Measurements from ENCODE around the gene JAKMIP2.
A peak's percentile ranks its signal among the peaks of the same experiment; 100 is the strongest.

Gene JAKMIP2

GRCh38 chr5:147786142-147786541 is 3.6 kb upstream of the JAKMIP2 start:
- no peak for DNase-seq

- no peak for DNase-seq
Measured at GRCh38 chr5:147784146-147784987, 1.8 kb upstream of the JAKMIP2 start.

DNA sequence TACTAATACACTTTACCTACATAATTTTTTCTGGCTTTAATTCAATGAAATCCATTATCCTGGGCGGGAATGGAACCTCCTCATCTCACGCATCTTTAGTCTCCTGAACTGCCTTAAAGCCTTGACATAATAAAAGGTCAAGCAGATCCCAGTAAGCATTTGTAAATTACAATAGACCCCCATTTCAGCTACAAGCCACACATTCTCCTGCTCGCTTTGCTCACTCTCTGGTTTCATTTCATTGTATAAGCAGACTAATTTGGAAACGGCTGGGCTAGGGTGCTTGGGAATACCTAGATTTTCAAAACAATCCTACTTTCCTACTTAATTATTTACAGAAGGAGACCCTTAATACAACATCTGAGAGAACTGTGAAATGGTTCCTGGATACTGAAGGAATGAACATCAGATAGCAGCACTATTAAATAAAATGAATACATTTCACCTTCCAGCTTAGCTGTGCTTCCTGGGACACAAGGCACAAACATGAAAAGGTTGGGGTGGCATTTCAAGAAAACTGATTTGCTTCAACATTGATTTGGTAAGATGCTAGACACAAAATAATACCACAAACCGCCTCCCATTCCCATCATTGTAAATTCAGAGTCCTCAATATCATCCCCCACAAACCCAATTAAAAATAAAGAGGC is 1.5 kb downstream of the JAKMIP2 start:
- DNase-seq = peak; percentile 8

DNA sequence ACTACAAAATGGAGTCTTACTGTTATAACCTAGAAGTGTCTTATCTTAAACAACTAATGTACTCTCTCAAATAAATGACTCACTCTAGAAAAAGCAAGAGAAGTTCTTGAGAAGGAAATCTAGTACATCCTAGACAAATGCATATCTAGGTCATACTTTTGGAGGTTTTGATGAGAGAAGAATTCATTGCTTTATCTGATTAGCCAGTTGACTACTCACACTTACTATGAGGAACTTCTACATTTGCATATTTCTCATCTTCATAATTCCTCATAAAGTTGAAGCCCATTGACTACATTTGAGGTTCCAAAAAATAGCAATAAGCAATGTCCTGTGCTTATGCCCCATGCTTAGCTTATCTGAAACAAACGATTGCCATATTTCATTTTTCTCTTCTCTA is 2.8 kb downstream of the JAKMIP2 start:
- no peak for DNase-seq

DNA sequence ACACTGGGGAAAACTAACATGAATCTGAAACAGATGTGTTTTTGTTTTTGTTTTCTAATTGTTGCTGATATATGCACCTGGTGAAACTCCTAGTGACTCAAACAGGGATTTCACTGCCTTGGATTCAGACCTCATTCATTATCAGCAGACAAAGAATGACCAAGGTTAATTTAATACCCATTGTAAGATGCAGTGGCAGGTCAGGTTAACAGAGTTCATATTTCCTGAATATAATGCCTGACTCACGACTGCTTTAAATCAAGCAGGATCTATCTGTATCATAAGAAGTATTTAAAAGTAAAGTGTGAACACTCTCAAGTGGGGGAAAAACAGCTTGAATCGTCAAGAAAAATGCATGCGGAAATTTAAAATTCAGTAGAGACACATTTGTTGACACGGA is 5.5 kb downstream of the JAKMIP2 start:
- no peak for DNase-seq

DNA sequence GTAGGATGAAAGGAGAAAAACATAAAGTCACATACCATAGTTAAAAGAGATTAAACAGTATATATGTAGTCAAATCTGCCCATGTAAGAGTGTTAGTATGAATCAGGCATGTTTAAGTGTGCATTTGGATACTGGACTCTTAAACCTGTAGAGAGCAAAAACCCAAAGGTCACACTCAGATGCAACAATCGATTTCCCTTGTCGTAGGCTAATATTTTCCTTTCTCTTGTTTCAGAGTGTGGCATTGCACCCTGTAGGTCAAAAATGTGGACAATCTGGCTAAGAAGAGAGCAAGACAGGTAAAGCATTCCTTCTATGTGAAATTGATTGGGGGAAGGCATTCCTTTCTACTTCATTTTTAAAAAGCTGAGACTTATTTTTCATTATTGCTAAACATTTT is 8.9 kb downstream of the JAKMIP2 start:
- DNase-seq = no peak

GRCh38 chr5:147773139-147773538 is 9.4 kb downstream of the JAKMIP2 start:
- DNase-seq = no peak

DNA sequence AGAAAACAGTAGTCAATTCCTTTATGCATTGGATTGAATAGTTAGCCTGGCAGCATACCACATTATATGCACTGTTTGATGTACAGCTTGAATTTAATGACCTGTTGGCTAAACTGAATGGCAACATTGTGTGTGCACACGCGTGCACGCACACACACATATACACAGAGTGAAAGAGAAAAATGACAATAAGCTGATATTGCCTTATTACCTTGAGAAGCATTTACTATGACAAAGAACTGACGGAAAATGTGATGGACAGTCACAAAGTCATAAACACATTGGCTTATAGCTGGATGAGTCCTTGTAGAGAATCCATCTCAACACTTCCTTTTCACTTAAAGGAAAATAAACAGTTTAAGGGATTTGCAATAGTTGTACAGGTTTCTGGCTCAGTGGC is 15.5 kb downstream of the JAKMIP2 start:
- no peak for DNase-seq

- no peak for DNase-seq
Measured at GRCh38 chr5:147763791-147764525, 18.6 kb downstream of the JAKMIP2 start.

- no peak for DNase-seq
Measured at GRCh38 chr5:147760086-147760875, 22.2 kb downstream of the JAKMIP2 start.

- no peak for DNase-seq
Measured at GRCh38 chr5:147759441-147759840, 23.1 kb downstream of the JAKMIP2 start.

GRCh38 chr5:147756566-147756965 is 26.0 kb downstream of the JAKMIP2 start:
- no peak for DNase-seq

GRCh38 chr5:147754372-147755122 is 28.0 kb downstream of the JAKMIP2 start:
- DNase-seq = no peak

- no peak for DNase-seq
Measured at GRCh38 chr5:147753765-147754164, 28.8 kb downstream of the JAKMIP2 start.

DNA sequence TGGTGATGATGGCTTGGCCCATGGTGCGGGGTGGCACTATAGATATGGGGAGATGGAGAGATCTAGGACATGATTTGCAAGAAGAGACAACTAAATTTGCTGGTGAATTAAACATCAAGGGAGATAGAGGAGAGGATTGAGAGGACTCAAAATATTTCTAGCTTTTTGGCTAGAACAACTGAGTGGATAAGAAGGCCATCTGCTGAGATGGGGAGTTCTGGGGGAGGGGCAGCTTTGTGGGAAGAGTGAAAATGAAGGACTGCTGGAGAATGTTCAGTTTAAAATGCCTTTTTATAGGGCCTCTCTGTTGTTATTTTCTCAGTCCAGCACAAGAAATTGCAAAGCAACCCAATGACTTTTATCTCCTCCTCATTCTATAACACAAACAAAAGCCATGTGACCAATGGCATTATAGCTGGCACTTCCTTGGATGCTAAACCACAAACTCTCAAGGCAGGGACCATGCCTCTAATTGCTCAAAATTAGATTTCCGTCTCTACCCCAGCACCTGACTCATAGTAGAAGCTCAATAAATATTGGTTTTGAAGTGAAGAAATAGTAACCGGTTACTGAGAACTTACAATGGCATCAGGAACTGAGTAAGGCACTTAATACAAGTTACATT is 29.8 kb downstream of the JAKMIP2 start:
- peak; percentile 8 for DNase-seq

DNA sequence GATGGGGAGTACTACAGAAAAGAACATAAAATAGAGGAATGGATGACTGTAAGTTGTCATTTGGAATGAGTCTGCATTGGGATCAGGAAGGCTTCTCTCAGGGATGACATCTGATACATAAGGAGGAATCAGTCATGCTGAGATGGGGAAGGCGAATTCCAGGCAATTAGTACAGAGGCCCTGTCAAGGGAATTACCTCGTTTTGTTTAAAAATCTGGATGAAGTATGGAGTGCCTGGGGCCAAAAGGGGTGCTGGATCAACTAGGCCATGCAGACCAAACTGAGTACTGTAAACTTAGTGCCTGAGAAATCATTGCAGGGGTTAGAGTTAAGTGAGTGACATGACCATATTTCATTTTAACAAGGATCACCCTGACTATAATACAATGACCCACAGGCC is 30.5 kb downstream of the JAKMIP2 start:
- DNase-seq = no peak

GRCh38 chr5:147751156-147751830 is 31.2 kb downstream of the JAKMIP2 start:
- DNase-seq = peak; percentile 81

DNA sequence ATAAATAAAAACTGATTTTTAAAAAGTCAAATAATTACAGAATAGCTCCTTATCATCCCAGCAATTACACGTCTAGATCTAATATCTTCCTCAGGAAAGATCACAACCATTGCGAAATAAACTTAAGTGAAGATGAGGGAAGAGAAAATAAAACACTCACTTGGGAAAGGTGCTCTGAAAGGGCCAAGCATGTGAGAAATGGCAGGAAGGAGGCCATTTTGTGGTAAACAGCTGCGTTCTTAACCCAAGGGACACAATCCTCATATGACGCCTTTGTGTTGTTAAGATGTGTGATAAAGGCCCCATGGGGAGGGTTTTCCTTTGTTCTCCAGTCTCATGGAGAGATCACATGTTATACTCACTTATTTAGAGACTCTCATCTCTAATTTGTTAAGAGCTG is 32.5 kb downstream of the JAKMIP2 start:
- no peak for DNase-seq

DNA sequence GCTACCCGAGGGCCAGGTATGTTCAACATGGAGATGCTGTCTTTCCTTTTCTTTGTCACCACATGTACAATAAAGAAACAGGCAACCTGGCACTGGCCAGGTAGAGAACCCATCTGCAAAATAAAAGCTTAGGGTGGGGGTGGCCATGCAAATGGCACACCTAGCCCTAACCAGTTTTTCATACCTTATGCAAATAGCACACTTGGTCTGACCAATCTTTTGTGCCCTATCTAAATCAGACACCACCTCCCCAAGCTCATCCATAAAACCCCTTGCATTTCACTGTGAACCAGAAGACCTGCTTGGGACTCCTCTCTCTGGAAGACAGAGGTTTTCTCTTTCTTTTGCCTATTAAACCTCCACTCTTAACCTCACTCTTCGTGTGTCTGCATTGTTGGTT is 33.9 kb downstream of the JAKMIP2 start:
- DNase-seq = no peak

DNA sequence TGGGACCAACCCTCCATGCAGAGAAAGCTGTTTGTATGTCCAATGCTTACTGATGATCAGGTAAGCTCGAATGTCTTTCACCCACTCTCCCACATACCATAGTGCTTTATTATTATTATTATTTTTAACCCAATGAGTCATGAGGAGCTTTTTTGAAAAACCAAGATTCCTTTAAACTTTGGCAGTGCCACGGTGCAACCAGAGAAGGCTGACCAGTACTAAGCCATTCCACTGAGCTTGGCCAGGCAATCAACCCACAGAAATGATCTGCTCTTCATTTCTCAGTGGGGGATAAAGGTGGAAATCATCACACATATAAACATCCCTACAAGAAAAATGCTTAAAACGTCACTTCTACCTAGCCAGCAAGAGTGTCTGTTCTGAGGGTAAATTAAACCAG is 35.5 kb downstream of the JAKMIP2 start:
- no peak for DNase-seq
